ENCODE measurements around the gene JAK3.
"Not testable (repeated sequence)": the region's sequence is repeated elsewhere in the genome, so short reads cannot be mapped to it uniquely, and the experiment has no call there.

The JAK3 gene

GRCh38 chr19:17803264-17803896 is 44.4 kb downstream of the JAK3 start:
- no peak for DNase-seq (ENCODE audit: low read depth in 2 of 2)

GRCh38 chr19:17802137-17802858 is 45.5 kb downstream of the JAK3 start:
- no peak for DNase-seq (ENCODE audit: low read depth in 2 of 2)

GRCh38 chr19:17798599-17798998 is 49.2 kb downstream of the JAK3 start:
- DNase-seq (ENCODE audit: low read depth in 2 of 2): not testable (repeated sequence)

GRCh38 chr19:17797424-17798201 is 50.2 kb downstream of the JAK3 start:
- DNase-seq (ENCODE audit: low read depth in 2 of 2): peak; percentile 53 to 66

GRCh38 chr19:17796838-17797423 is 50.9 kb downstream of the JAK3 start:
- no peak for DNase-seq (ENCODE audit: low read depth in 2 of 2)

- DNase-seq (ENCODE audit: low read depth in 2 of 2): no peak
Observed at GRCh38 chr19:17796013-17796837, 51.6 kb downstream of the JAK3 start.

GRCh38 chr19:17795495-17795856 is 52.3 kb downstream of the JAK3 start:
- no peak for DNase-seq (ENCODE audit: low read depth in 2 of 2)

- no peak for DNase-seq (ENCODE audit: low read depth in 2 of 2)
Observed at GRCh38 chr19:17794731-17795494, 52.9 kb downstream of the JAK3 start, which contains the start of gene B3GNT3. Gene B3GNT3 (plus strand): TSS chr19:17795138. CDS start chr19:17807808, 12,670 bp downstream.

GRCh38 chr19:17794412-17794730 is 53.4 kb downstream of the JAK3 start:
- DNase-seq (ENCODE audit: low read depth in 2 of 2): no peak

- DNase-seq (ENCODE audit: low read depth in 2 of 2): no peak
Observed at GRCh38 chr19:17790059-17790780, 57.6 kb downstream of the JAK3 start.

- DNase-seq (ENCODE audit: low read depth in 2 of 2): no peak
Observed at GRCh38 chr19:17788632-17789031, 59.1 kb downstream of the JAK3 start.

GRCh38 chr19:17787274-17787913 is 60.4 kb downstream of the JAK3 start:
- no peak for DNase-seq (ENCODE audit: low read depth in 2 of 2)

- peak; percentile 32 to 43 for DNase-seq (ENCODE audit: low read depth in 2 of 2)
Observed at GRCh38 chr19:17784201-17785008, 63.4 kb downstream of the JAK3 start.

GRCh38 chr19:17783721-17784120 is 64.1 kb downstream of the JAK3 start:
- not testable (repeated sequence) for DNase-seq (ENCODE audit: low read depth in 2 of 2)

GRCh38 chr19:17780781-17781180 is 67.0 kb downstream of the JAK3 start:
- no peak for DNase-seq (ENCODE audit: low read depth in 2 of 2)

- no peak for DNase-seq (ENCODE audit: low read depth in 2 of 2)
Observed at GRCh38 chr19:17778968-17779929, 68.5 kb downstream of the JAK3 start.

GRCh38 chr19:17778251-17778967 is 69.4 kb downstream of the JAK3 start:
- peak; percentile 28 to 34 for DNase-seq (ENCODE audit: low read depth in 2 of 2)

Data from stimulated activated CD8-positive, alpha-beta memory T cell treated with anti-CD3 and anti-CD28 coated beads, Interleukin-15, amount 100 ng/mL, for 48 hours (primary cell).